ENCODE results near the gene ACSS1.

- TF ChIP-seq GATA2 (IDR thresholded peaks at IDR 0.05; ENCODE audit: low read depth, low read length) (no peak), GATA3 (IDR thresholded peaks at IDR 0.05; ENCODE audit: low read depth, low read length) (no peak)
Observed at GRCh38 chr20:25077610-25078169, 19.8 kb upstream of the ACSS1 start.
